T47D (cell line): ENCODE results near the gene ADCY2.

Experiments
- DNase-seq, 2 experiments: peaks; one replicate each; pipeline versions ENCODE4 v3.0.0 to v3.0.0-alpha.2; 2011 to 2012; ENCODE audit warnings: low read depth in 1 of 2, low spot score in 1 of 2
- JUND ChIP-seq: IDR thresholded peaks from 2 replicates; pipeline ENCODE4 v1.6.1; 2012; ENCODE audit warnings: low read depth
- in situ Hi-C: cut with HindIII; loops from 2 replicates; pipeline ENCODE4 v1.10.0; 2016; ENCODE audit warnings: low sequenced_read_pairs, low pct_unique_long_range_greater_than_20kb

Gene ADCY2

GRCh38 chr5:7653046-7653445, 257.1 kb downstream of the ADCY2 start:
- TF ChIP-seq JUND: no peak
- in situ Hi-C loops: no loop called here
- DNase-seq: no peak

- in situ Hi-C loops: no loop called here
- no peak for DNase-seq
- no peak for TF ChIP-seq JUND
These were observed 261.2 kb downstream of the ADCY2 start for GRCh38 chr5:7657153-7657552.

DNA sequence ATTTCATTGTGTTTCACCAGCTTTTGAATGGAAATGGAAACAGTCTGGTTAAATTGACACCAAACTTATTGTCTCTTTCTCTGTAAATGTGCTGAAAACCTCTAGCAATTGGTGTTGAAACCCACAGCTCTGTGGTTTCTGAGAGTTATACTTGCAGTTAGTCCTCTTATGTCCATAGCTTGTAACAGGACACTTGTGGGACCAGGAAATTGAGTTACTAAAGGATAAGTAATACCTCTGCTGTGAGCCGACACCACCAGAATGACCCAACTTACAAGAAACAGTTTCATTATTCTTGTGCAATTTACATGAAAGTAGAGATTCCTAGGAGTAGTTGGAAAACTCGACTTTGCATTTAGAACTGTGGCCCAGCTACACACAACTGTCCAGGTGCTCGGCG, 263.5 kb downstream of the ADCY2 start:
- in situ Hi-C loops: no loop called here
- TF ChIP-seq JUND: no peak

DNA sequence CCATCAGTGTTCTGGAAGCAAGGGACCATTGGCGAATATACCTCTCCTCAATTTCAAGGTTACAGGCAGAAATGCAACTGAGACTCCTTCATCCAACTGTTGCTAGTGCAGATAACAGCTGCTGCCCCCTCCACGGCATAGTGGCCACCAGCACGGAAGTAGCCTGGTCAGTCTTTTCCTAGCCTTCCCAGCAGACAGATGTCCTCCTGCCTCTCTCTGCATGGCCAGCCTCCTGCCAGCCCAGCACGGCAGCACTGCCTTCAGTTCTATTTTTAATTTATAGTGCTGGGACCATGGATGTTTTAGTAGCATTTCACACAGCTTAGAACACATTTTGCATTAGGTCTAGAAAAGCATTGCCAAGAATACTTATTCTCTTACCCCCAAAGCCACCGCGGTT, 266.4 kb downstream of the ADCY2 start:
- TF ChIP-seq JUND: no peak
- DNase-seq: no peak
- in situ Hi-C loops: no loop called here

More for the DNA sequence above, 263.5 kb downstream of the ADCY2 start:
- DNase-seq: peak in 1 of 2 experiments; percentile 25

- no peak for DNase-seq
- no peak for TF ChIP-seq JUND
- in situ Hi-C loops: no loop called here
These were observed 267.9 kb downstream of the ADCY2 start for GRCh38 chr5:7663808-7664207.

- in situ Hi-C loops: no loop called here
- DNase-seq: no peak
- no peak for TF ChIP-seq JUND
These were observed 268.3 kb downstream of the ADCY2 start for GRCh38 chr5:7664208-7664607.

DNA sequence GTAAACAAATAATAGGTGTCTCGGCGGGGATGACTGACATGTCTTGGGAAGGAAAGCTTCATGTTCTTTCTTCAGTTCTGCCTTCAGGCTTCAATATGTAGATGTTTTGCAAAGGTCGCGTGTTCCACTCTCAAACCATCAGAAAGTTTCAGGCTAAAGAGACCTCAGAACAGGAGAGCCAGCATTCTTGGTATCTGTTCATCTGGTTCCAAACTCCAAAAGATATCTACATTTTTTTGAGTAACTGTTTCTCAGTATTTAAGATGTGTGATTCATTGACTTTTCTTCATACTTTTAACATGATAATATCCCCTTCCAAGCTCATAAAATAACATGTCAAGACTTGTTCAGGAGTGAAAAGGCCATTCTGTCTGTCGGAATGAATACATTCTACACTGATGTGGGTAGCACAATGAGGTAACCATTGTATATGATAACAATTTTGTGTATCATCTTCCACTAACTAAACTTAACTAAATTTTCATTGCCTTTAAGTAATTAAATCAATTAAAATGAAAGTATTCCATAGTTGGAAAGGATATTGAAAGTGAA, 271.4 kb downstream of the ADCY2 start:
- TF ChIP-seq JUND: no peak
- DNase-seq: no peak
- in situ Hi-C loops: no loop called here

DNA sequence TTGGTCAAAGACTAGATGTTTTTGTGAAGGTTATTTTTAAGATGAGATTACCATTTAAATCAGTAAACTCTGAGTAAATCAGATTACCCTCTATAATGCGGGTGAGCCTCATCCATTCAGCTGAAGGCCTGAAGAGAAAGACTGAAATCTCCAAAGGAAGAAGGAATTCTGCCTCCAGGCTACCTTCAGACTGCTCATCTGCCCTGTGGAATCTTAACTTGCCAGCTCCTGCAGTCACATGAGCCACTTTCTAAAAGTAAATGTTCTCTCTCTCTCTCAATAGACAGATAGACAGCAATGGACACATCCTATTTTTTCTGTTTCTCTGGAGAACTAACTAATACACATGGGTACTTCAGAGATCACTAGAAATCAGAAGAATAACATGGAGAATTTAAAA, 272.2 kb downstream of the ADCY2 start:
- no peak for DNase-seq
- in situ Hi-C loops: no loop called here
- TF ChIP-seq JUND: no peak

- no peak for TF ChIP-seq JUND
- in situ Hi-C loops: no loop called here
- DNase-seq: no peak
These were observed 272.7 kb downstream of the ADCY2 start for GRCh38 chr5:7668627-7669026.

- DNase-seq: no peak
- in situ Hi-C loops: no loop called here
- no peak for TF ChIP-seq JUND
These were observed 275.5 kb downstream of the ADCY2 start for GRCh38 chr5:7671381-7671993.

DNA sequence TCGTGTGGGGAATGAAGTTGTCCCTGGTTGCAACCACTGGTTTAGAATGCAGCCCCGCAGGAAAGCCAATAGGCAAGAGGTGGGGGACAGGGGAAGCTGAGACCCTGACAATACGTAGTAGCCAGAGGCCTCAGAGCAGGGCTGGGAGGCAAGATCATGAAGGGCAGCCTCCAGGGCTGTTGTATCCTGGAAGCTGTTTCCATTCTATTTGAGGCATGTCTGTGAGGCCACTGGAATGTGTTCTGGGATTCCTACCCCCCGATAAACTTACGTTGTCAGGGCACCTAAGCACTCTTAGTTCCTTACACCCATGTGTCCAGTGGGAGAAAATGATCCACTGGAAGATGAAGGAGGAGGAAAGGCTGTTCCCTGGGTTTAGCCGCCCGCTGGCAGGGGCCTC, 277.7 kb downstream of the ADCY2 start:
- no peak for TF ChIP-seq JUND
- DNase-seq: no peak
- in situ Hi-C loops: no loop called here

GRCh38 chr5:7676455-7676854, 280.5 kb downstream of the ADCY2 start:
- no peak for DNase-seq
- in situ Hi-C loops: no loop called here
- no peak for TF ChIP-seq JUND

DNA sequence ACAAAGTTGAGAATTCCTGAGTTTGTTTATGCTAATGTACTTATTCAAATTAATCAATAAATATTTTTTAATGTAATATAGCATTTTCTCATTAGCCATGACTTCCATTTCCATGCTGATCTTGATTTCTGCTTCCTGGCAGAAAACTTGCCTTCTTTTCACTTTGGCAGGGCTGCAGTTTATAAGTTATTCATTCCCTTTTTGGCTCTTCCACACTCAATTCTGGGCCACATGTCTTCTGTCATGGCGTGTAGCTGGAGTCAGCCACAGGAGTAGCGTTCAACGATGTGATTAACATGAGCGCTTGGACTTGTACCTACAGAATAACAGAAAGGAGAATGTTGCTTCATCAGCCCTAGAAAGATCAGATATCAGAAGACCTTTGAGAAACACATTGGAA, 282.1 kb downstream of the ADCY2 start:
- in situ Hi-C loops: no loop called here
- DNase-seq: no peak

DNA sequence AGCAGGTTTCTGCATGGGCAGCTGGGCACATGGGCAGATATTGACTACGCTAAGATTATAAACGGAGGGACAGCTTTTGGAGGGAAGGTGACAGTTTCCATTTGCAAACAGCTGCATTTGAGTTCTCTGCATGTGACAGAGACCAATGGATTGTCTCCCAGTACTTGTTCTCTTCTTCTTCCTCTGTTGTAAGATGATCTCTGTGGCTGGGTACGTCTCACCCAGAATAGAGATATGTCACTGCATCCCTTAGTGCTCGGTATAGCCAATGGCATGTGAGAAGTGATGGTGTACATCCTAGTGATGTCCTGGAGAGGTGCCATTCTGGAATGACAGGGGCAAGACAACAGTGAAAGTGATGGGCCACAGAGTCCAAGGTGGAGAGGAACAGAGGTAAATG, 283.7 kb downstream of the ADCY2 start:
- no peak for TF ChIP-seq JUND
- in situ Hi-C loops: no loop called here
- no peak for DNase-seq

More for the DNA sequence above, 282.1 kb downstream of the ADCY2 start:
- TF ChIP-seq JUND: no peak
